H9 (cell line): ENCODE measurements around the gene IFIT1B. TPM values are rescaled to one million over a fixed set of nuclear protein-coding genes. Genes with fewer than 3 reads are reported as not detected.

Experiments
- DNase-seq: peaks from one replicate; pipeline ENCODE4 v3.0.0-alpha.2; 2017
- H2AFZ ChIP-seq: one replicate; pipeline ENCODE4 v1.6.1; 2013; ENCODE audit warnings: mild to moderate bottlenecking, low read length, control low read depth, moderate library complexity
- H2AK5ac ChIP-seq: 2 replicates; pipeline ENCODE4 v1.6.1; 2013; ENCODE audit warnings: low read length, control low read depth, mixed read lengths; ENCODE audit not compliant: insufficient read length
- H2BK120ac ChIP-seq: one replicate; pipeline ENCODE4 v1.6.1; 2013; ENCODE audit warnings: low read depth, mild to moderate bottlenecking, low read length, control low read depth, inconsistent platforms; ENCODE audit not compliant: poor library complexity, severe bottlenecking
- H2BK12ac ChIP-seq: 2 replicates; pipeline ENCODE4 v1.6.1; 2013; ENCODE audit warnings: low read length, control low read depth, mixed read lengths, low read depth; ENCODE audit not compliant: insufficient read length
- H2BK15ac ChIP-seq: 2 replicates; pipeline ENCODE4 v1.6.1; 2013; ENCODE audit warnings: low read depth, low read length, control low read depth
- H2BK20ac ChIP-seq: one replicate; pipeline ENCODE4 v1.6.1; 2013; ENCODE audit warnings: low read depth, mild to moderate bottlenecking, low read length, control low read depth, inconsistent platforms; ENCODE audit not compliant: poor library complexity, severe bottlenecking
- H2BK5ac ChIP-seq: 2 replicates; pipeline ENCODE4 v1.6.1; 2013; ENCODE audit warnings: low read length, control low read depth, mixed read lengths; ENCODE audit not compliant: insufficient read length
- H3K14ac ChIP-seq: 2 replicates; pipeline ENCODE4 v1.6.1; 2013; ENCODE audit warnings: low read length, control low read depth; ENCODE audit not compliant: insufficient read depth
- H3K18ac ChIP-seq: 2 replicates; pipeline ENCODE4 v1.6.1; 2013; ENCODE audit warnings: low read depth, mild to moderate bottlenecking, mixed read lengths, low read length, control low read depth; ENCODE audit not compliant: insufficient read length
- H3K23ac ChIP-seq: 2 replicates; pipeline ENCODE4 v1.6.1; 2013; ENCODE audit warnings: low read length, control low read depth, mixed read lengths, low read depth; ENCODE audit not compliant: insufficient read length
- H3K23me2 ChIP-seq: 2 replicates; pipeline ENCODE4 v1.6.1; 2013; ENCODE audit warnings: low read depth, mild to moderate bottlenecking, mixed read lengths, low read length, control low read depth; ENCODE audit not compliant: insufficient read length, poor library complexity, severe bottlenecking
- H3K27ac ChIP-seq: 2 replicates; pipeline ENCODE4 v1.5.1; 2013; ENCODE audit warnings: low read length, control low read depth, mixed read lengths, low read depth; ENCODE audit not compliant: insufficient read length
- H3K27me3 ChIP-seq: 2 replicates; pipeline ENCODE4 v1.6.1; 2013; ENCODE audit warnings: low read length, control low read depth, inconsistent platforms; ENCODE audit not compliant: insufficient read depth
- H3K4ac ChIP-seq: 2 replicates; pipeline ENCODE4 v1.6.1; 2013; ENCODE audit warnings: low read depth, mild to moderate bottlenecking, control low read depth, inconsistent platforms, low read length, moderate library complexity
- H3K4me1 ChIP-seq: 2 replicates; pipeline ENCODE4 v1.6.1; 2013; ENCODE audit warnings: low read length, control low read depth, inconsistent platforms; ENCODE audit not compliant: insufficient read depth
- H3K4me2 ChIP-seq: 2 replicates; pipeline ENCODE4 v1.6.1; 2013; ENCODE audit warnings: low read length, control low read depth, mixed read lengths; ENCODE audit not compliant: insufficient read length, insufficient read depth
- H3K56ac ChIP-seq: 2 replicates; pipeline ENCODE4 v1.6.1; 2013; ENCODE audit warnings: low read depth, mild to moderate bottlenecking, mixed read lengths, low read length, control low read depth; ENCODE audit not compliant: insufficient read length
- H3K79me1 ChIP-seq: 2 replicates; pipeline ENCODE4 v1.6.1; 2013; ENCODE audit warnings: low read depth, mild to moderate bottlenecking, moderate library complexity, low read length, control low read depth, inconsistent platforms; ENCODE audit not compliant: insufficient read depth, poor library complexity, severe bottlenecking
- H3K79me2 ChIP-seq: 2 replicates; pipeline ENCODE4 v1.6.1; 2013; ENCODE audit warnings: low read length, control low read depth, inconsistent platforms; ENCODE audit not compliant: insufficient read depth
- H3K9ac ChIP-seq: 2 replicates; pipeline ENCODE4 v1.6.1; 2013; ENCODE audit warnings: low read length, control low read depth, mixed read lengths; ENCODE audit not compliant: insufficient read length; ENCODE audit errors: extremely low read depth
- H3K9me3 ChIP-seq: one replicate; pipeline ENCODE4 v1.6.1; 2013; ENCODE audit warnings: low read depth, low read length, inconsistent platforms; ENCODE audit not compliant: control insufficient read depth
- H3T11ph ChIP-seq: one replicate; pipeline ENCODE4 v1.6.1; 2013; ENCODE audit warnings: mild to moderate bottlenecking, low read length, control low read depth, inconsistent platforms
- H4K20me1 ChIP-seq: one replicate; pipeline ENCODE4 v1.6.1; 2013; ENCODE audit not compliant: control insufficient read depth, insufficient read length, insufficient read depth
- H4K5ac ChIP-seq: 2 replicates; pipeline ENCODE4 v1.6.1; 2013; ENCODE audit warnings: low read depth, mild to moderate bottlenecking, mixed read lengths, low read length, control low read depth; ENCODE audit not compliant: insufficient read length
- H4K8ac ChIP-seq: replicated peaks from 2 replicates; pipeline ENCODE4 v1.6.1; 2013; ENCODE audit warnings: low read length, control low read depth, mixed read lengths, low read depth; ENCODE audit not compliant: insufficient read length
- H4K91ac ChIP-seq: 2 replicates; pipeline ENCODE4 v1.6.1; 2013; ENCODE audit warnings: low read depth, mild to moderate bottlenecking, moderate library complexity, mixed read lengths, low read length, control low read depth; ENCODE audit not compliant: insufficient read length
- H3K27ac Mint-ChIP-seq, 3 experiments: 2 replicates in 2 of 3; 3 replicates in 1 of 3; pipeline ENCODE4 v1.8.0; 2020 to 2021; ENCODE audit warnings: mixed read lengths in 3 of 3, mild to moderate bottlenecking in 1 of 3, moderate library complexity in 1 of 3
- H3K27me3 Mint-ChIP-seq: 2 replicates; pipeline ENCODE4 v1.8.0; 2021; ENCODE audit warnings: low read depth, mild to moderate bottlenecking, moderate library complexity, mixed read lengths
- H3K36me3 Mint-ChIP-seq, 3 experiments: 2 replicates in 2 of 3; 3 replicates in 1 of 3; pipeline ENCODE4 v1.8.0; 2020 to 2021; ENCODE audit warnings: low read depth in 3 of 3, mixed read lengths in 3 of 3; ENCODE audit not compliant: insufficient read depth in 1 of 3
- H3K4me1 Mint-ChIP-seq, 2 experiments: 2 replicates each; pipeline ENCODE4 v1.8.0; 2020; ENCODE audit warnings: mixed read lengths in 2 of 2
- H3K4me3 Mint-ChIP-seq, 2 experiments: 2 replicates in 1 of 2; 3 replicates in 1 of 2; pipeline ENCODE4 v1.8.0; 2020 to 2021; ENCODE audit warnings: mild to moderate bottlenecking in 2 of 2, mixed read lengths in 2 of 2, moderate library complexity in 1 of 2
- H3K9me3 Mint-ChIP-seq, 2 experiments: 2 replicates in 1 of 2; 3 replicates in 1 of 2; pipeline ENCODE4 v1.8.0; 2020; ENCODE audit warnings: mild to moderate bottlenecking in 2 of 2, mixed read lengths in 2 of 2, moderate library complexity in 1 of 2
- WGBS: extraction: QIAGEN DNeasy Blood & Tissue Kit; methylation state at CpG from one replicate; pipeline ENCODE4 v1.1.7; 2013; ENCODE audit warnings: missing lambda C conversion rate, low lambda C conversion rate, mixed read lengths; ENCODE audit not compliant: insufficient read length; ENCODE audit errors: extremely low coverage; 5-methylcytosine and 5-hydroxymethylcytosine counted together
- total RNA-seq: library from RNA; stranded (reverse); gene quantifications from 2 replicates; pipeline ENCODE4 v1.2.1, GENCODE V29; 2021
- TF ChIP-seq, protein P1 (sequence below): fragments of 200-600 bp; sonication (generic); conservative IDR thresholded peaks from 3 replicates; pipeline ENCODE4 v1.8.0; 2021; ENCODE audit warnings: antibody characterized with exemption, mild to moderate bottlenecking

IFIT1B gene
- total RNA-seq, 1 experiment from 2014 or later = not detected

DNA sequence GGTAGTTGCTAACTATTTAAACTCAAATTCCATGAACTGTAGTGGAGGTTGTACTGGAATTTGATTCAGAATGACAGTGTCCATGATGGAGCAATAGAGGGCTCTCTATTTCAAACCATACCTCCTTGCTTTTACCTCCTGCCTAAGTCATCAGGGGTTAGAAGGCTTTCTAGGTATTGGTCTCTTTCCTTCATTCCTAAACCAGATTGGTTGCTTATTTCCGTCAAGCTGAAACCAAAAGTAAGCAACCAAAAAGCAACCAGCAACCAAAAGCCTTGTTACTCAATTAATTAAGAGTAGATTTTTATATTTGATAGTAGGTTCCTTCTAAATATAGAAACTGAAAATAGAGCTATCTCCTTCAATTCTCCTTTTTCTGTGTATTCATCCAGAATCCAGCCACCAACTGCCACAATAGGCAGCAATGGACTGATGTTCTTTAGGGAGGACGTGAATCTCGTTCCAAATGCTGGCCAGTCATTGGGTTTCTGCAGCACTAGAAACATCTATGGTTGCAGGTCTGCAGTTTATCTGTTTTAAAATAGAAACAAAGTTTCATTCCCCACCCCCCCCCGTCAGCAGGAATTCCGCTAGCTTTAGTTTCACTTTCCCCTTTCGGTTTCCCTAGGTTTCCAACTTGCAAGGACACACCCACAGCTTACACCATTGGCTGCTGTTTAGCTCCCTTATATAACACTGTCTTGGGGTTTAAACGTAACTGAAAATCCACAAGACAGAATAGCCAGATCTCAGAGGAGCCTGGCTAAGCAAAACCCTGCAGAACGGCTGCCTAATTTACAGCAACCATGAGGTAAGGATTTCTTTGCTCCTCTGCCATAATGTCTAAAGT lies 14.3 kb downstream of the IFIT1B start, which contains the start of gene IFIT1:
Gene IFIT1 (plus strand): TSS at position 717 of the 850 bp plus-strand sequence. CDS start 90 bp downstream, at position 807.
- Histone ChIP-seq H2BK15ac (no peak within 1 kb of the TSS), H4K91ac (no peak within 1 kb of the TSS), H3K79me1 (no peaks in the 10 kb centered on the region), H3K56ac (no peak within 1 kb of the TSS), H3K14ac (no peak within 1 kb of the TSS), H3K18ac (peak within 1 kb of the TSS; percentile 79), H3K4me1 (peaks cover 4% of the 10 kb centered on the region; the same call in 1 of the 2 replicates), H4K8ac (no peak within 1 kb of the TSS), H2BK120ac (no peak within 1 kb of the TSS), H4K5ac (peak within 1 kb of the TSS; percentile 34), H2BK12ac (no peak within 1 kb of the TSS), H2BK20ac (no peak within 1 kb of the TSS), H3K9ac (no peak within 1 kb of the TSS), H3K79me2 (no peaks in the 10 kb centered on the region), H3K23me2 (peaks cover 2% of the 10 kb centered on the region), H3K9me3 (no peaks in the 10 kb centered on the region), H2AFZ (peak within 1 kb of the TSS; percentile 92), H3K4ac (no peak within 1 kb of the TSS; the same call in 1 of the 2 replicates), H3T11ph (no peak within 1 kb of the TSS), H3K23ac (no peak within 1 kb of the TSS), H3K4me2 (peak within 1 kb of the TSS; percentile 63), H3K27ac (peak within 1 kb of the TSS; percentile 51), H4K20me1 (no peaks in the 10 kb centered on the region), H2BK5ac (no peak within 1 kb of the TSS), H3K27me3 (no peaks in the 10 kb centered on the region), H2AK5ac (no peak within 1 kb of the TSS)
- DNase-seq = peak; percentile 37
- Mint-ChIP-seq H3K36me3 (peaks cover 0 to 3% (median 1%) of the 10 kb centered on the region in 3 experiments; a peak in 2 of 7 replicates), H3K4me1 (peaks cover 9 to 11% of the 10 kb centered on the region in 2 experiments), H3K4me3 (peak within 1 kb of the TSS; percentile 57 to 74), H3K9me3 (peaks cover 2% of the 10 kb centered on the region in 2 experiments; a peak in 2 of 5 replicates), H3K27ac (peak within 1 kb of the TSS; percentile 26 to 65 (median 55); a peak in 3 of 7 replicates), H3K27me3 (no peaks in the 10 kb centered on the region)
- no CpG with 5 or more reads among the region's 8 CpGs for WGBS
- TF ChIP-seq, protein P1, sequence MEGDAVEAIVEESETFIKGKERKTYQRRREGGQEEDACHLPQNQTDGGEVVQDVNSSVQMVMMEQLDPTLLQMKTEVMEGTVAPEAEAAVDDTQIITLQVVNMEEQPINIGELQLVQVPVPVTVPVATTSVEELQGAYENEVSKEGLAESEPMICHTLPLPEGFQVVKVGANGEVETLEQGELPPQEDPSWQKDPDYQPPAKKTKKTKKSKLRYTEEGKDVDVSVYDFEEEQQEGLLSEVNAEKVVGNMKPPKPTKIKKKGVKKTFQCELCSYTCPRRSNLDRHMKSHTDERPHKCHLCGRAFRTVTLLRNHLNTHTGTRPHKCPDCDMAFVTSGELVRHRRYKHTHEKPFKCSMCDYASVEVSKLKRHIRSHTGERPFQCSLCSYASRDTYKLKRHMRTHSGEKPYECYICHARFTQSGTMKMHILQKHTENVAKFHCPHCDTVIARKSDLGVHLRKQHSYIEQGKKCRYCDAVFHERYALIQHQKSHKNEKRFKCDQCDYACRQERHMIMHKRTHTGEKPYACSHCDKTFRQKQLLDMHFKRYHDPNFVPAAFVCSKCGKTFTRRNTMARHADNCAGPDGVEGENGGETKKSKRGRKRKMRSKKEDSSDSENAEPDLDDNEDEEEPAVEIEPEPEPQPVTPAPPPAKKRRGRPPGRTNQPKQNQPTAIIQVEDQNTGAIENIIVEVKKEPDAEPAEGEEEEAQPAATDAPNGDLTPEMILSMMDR = no peak
